MM.1S (cell line): ENCODE measurements around the gene CCDC88C.

Experiments used
- DNase-seq: peaks from one replicate; pipeline ENCODE4 v3.0.0-alpha.2; 2015
- H2AFZ ChIP-seq: fragments of 300-600 bp; sonication (generic); 2 replicates; pipeline ENCODE4 v1.6.0; 2016; ENCODE audit warnings: antibody characterized with exemption, low read length
- H3F3A ChIP-seq: fragments of 300-600 bp; sonication (generic); 2 replicates; pipeline ENCODE4 v1.6.1; 2016; ENCODE audit warnings: mild to moderate bottlenecking, antibody characterized with exemption, low read length, moderate library complexity, mixed read lengths; ENCODE audit not compliant: insufficient read depth
- H3K27ac ChIP-seq: fragments of 300-600 bp; sonication (generic); 2 replicates; pipeline ENCODE4 v1.5.1; 2016; ENCODE audit warnings: mild to moderate bottlenecking, low read length
- H3K27me3 ChIP-seq: fragments of 300-600 bp; sonication (generic); replicated peaks from 2 replicates; pipeline ENCODE4 v1.6.0; 2016; ENCODE audit warnings: low read length; ENCODE audit not compliant: insufficient read depth
- H3K36me3 ChIP-seq: fragments of 300-600 bp; sonication (generic); replicated peaks from 2 replicates; pipeline ENCODE4 v1.6.1; 2016; ENCODE audit warnings: mild to moderate bottlenecking, low read length, mixed read lengths; ENCODE audit not compliant: insufficient read depth
- H3K4me1 ChIP-seq: fragments of 300-600 bp; sonication (generic); 2 replicates; pipeline ENCODE4 v1.6.1; 2016; ENCODE audit warnings: low read length, mixed read lengths
- H3K4me2 ChIP-seq: fragments of 300-600 bp; sonication (generic); 2 replicates; pipeline ENCODE4 v1.6.0; 2016; ENCODE audit warnings: low read depth, low read length
- H3K4me3 ChIP-seq: fragments of 300-600 bp; sonication (generic); 2 replicates; pipeline ENCODE4 v1.5.1; 2016; ENCODE audit warnings: low read length, mixed read lengths
- H3K79me2 ChIP-seq: fragments of 300-600 bp; sonication (generic); 2 replicates; pipeline ENCODE4 v1.6.1; 2016; ENCODE audit warnings: mixed run types, low read length, mixed read lengths
- H3K9ac ChIP-seq: fragments of 300-600 bp; sonication (generic); 2 replicates; pipeline ENCODE4 v1.6.1; 2016; ENCODE audit warnings: low read length, mixed read lengths
- H3K9me2 ChIP-seq: fragments of 300-600 bp; sonication (generic); replicated peaks from 2 replicates; pipeline ENCODE4 v1.6.1; 2016; ENCODE audit warnings: mild to moderate bottlenecking, low read length, mixed read lengths; ENCODE audit not compliant: insufficient read depth
- H3K9me3 ChIP-seq: fragments of 300-600 bp; sonication (generic); replicated peaks from 2 replicates; pipeline ENCODE4 v1.6.1; 2016; ENCODE audit warnings: mild to moderate bottlenecking, low read length, mixed read lengths; ENCODE audit not compliant: insufficient read depth
- H4K20me1 ChIP-seq: fragments of 300-600 bp; sonication (generic); 2 replicates; pipeline ENCODE4 v1.6.1; 2016; ENCODE audit warnings: mild to moderate bottlenecking, low read length, moderate library complexity, mixed read lengths; ENCODE audit not compliant: insufficient read depth
- CTCF ChIP-seq: fragments of 300-600 bp; sonication (generic); IDR thresholded peaks from 2 replicates; pipeline ENCODE4 v1.5.1; 2016; ENCODE audit warnings: antibody characterized with exemption, low read length, mixed read lengths
- EZH2 ChIP-seq: fragments of 300-600 bp; sonication (generic); optimal IDR thresholded peaks from 2 replicates; pipeline ENCODE3; 2017; ENCODE audit warnings: low read depth, mild to moderate bottlenecking, antibody characterized with exemption, low read length, mixed read lengths
- EZH2phosphoT487 ChIP-seq: fragments of 300-600 bp; sonication (generic); IDR thresholded peaks from 2 replicates; pipeline ENCODE4 v1.6.1; 2018; ENCODE audit warnings: antibody characterized with exemption, low read length

Gene CCDC88C

GRCh38 chr14:91313852-91314251 lies 103.8 kb downstream of the CCDC88C start:
- Histone ChIP-seq H3K9ac (no peak overlapping the region), H3K9me3 (no peaks in the 10 kb centered on the region), H3K79me2 (peaks cover 76% of the 10 kb centered on the region), H3K9me2 (no peaks in the 10 kb centered on the region), H3K27me3 (no peaks in the 10 kb centered on the region), H2AFZ (no peak overlapping the region), H3K4me2 (no peak overlapping the region), H3K4me3 (no peak overlapping the region), H3K27ac (no peak overlapping the region), H4K20me1 (no peaks in the 10 kb centered on the region), H3K4me1 (peaks cover 29% of the 10 kb centered on the region), H3F3A (peaks cover 24% of the 10 kb centered on the region), H3K36me3 (0 out of 2 replicates have a peak, but pooled peaks cover 5% of the 10 kb centered on the region)
- TF ChIP-seq CTCF = no peak
- no peak for TF ChIP-seq EZH2phosphoT487
- TF ChIP-seq EZH2 = no peak
- no peak for DNase-seq

DNA sequence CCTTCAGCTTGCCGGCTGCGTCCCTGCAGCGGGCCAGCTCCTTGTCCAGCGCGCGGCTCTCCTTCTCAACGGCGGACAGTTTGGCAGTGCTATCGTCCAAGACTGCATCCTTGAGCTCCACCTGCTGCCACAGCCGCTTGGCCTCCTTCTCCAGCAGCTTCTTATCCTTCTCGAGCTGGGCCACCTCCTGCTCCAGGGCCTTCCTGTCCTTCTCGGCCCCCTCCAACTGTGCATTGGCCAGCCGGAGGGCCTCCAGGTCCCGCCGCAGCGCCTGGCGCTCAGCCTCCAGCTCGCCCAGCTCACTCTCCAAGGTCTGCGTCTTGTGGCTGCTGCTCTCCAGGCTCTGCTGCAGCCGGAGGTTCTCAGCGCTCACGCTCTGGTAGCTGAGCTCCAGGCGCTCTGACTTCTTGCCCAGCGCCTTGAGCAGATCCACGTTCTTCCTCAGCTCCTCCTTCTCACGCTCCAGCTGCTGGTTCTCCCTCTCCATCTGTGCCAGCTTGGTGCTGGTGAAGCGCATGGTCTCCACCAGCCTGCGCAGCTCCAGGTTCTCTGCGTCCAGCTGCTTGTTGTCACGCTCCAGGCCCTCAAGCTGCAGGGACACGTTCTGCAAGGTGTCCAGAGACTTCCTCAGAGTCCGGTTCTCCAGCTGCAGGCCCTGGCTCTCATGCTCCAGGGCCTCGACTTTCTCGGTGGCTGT lies 104.3 kb downstream of the CCDC88C start:
- DNase-seq = no peak
- Histone ChIP-seq H3K79me2 (peaks cover 81% of the 10 kb centered on the region), H3K9me2 (no peaks in the 10 kb centered on the region), H3K27me3 (no peaks in the 10 kb centered on the region), H3K4me3 (no peak overlapping the region), H3K9me3 (no peaks in the 10 kb centered on the region), H3K36me3 (peaks cover 8% of the 10 kb centered on the region; the same call in 1 of the 2 replicates), H3F3A (peaks cover 22% of the 10 kb centered on the region), H3K27ac (no peak overlapping the region), H3K4me2 (no peak overlapping the region), H3K4me1 (peaks cover 24% of the 10 kb centered on the region), H2AFZ (no peak overlapping the region), H3K9ac (no peak overlapping the region), H4K20me1 (no peaks in the 10 kb centered on the region)
- TF ChIP-seq CTCF (no peak), EZH2phosphoT487 (no peak), EZH2 (no peak)

DNA sequence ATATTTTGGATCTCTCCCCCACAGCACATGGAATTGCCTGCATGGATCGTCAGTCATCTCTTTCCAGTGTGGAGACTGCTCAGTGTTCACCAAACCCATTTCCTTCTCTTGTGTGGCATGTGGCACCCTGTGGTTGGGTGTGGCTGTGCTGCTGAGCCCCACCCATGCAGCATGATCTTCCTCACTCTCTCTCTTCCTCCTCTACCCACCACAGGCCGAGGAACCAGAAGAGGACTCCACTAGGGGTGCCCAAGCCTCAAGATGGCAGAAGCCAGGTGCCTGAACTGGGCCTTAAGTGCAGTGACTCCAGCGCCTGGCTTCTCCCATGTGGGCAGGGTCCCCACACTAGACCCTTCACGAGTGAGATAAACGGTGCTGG lies 106.3 kb downstream of the CCDC88C start:
- Histone ChIP-seq H3K9me2 (no peaks in the 10 kb centered on the region), H3K79me2 (peaks cover 92% of the 10 kb centered on the region), H3K27ac (no peak overlapping the region), H3K4me3 (no peak overlapping the region), H2AFZ (no peak overlapping the region), H3K4me1 (peaks cover 5% of the 10 kb centered on the region), H4K20me1 (no peaks in the 10 kb centered on the region), H3K9ac (no peak overlapping the region), H3K4me2 (no peak overlapping the region), H3K27me3 (no peaks in the 10 kb centered on the region), H3K9me3 (no peaks in the 10 kb centered on the region), H3K36me3 (peaks cover 8% of the 10 kb centered on the region; the same call in 1 of the 2 replicates), H3F3A (peaks cover 4% of the 10 kb centered on the region; the same call in 1 of the 2 replicates)
- no peak for DNase-seq
- TF ChIP-seq EZH2 (no peak), EZH2phosphoT487 (no peak), CTCF (no peak)
